Upper lobe of left lung (tissue), 6 donors: ENCODE data around the gene AGTPBP1. TPM values are rescaled to one million over a fixed set of nuclear protein-coding genes. Genes with fewer than 3 reads are reported as not detected.
"Not testable (repeated sequence)": the region's sequence is repeated elsewhere in the genome, so short reads cannot be mapped to it uniquely, and the experiment has no call there.

Source experiments
- ATAC-seq, 2 donors: fragments of 200-7000 bp; cut with Tn5 transposase; one replicate each; pipeline ENCODE4 v1.9.1; 2022; ENCODE audit warnings: mild to moderate bottlenecking in 2 of 2, moderate library complexity in 2 of 2; ENCODE audit not compliant: low FRiP score in 2 of 2
- DNase-seq, 2 donors: peaks; one replicate each; pipeline ENCODE4 v3.0.0-alpha.2; 2019 to 2020
- H3K27ac ChIP-seq, 4 donors: fragments of 200-600 bp; sonication (generic); one replicate each; pipeline ENCODE4 v1.5.1; 2016 to 2019
- H3K27me3 ChIP-seq, 4 donors: fragments of 200-600 bp; sonication (generic); one replicate each; pipeline ENCODE4 v1.5.1; 2017 to 2019
- H3K36me3 ChIP-seq, 4 donors: fragments of 200-600 bp; sonication (generic); one replicate each; pipeline ENCODE4 v1.5.1; 2016 to 2019
- H3K4me1 ChIP-seq, 4 donors: fragments of 200-600 bp; sonication (generic); one replicate each; pipeline ENCODE4 v1.5.1; 2018 to 2019
- H3K4me3 ChIP-seq, 4 donors: fragments of 200-600 bp; sonication (generic); one replicate each; pipeline ENCODE4 v1.5.1; 2017 to 2019; ENCODE audit warnings: mild to moderate bottlenecking in 2 of 4, moderate library complexity in 1 of 4
- H3K9me3 ChIP-seq, 4 donors: fragments of 200-600 bp; sonication (generic); one replicate each; pipeline ENCODE4 v1.5.1; 2018 to 2019
- EP300 ChIP-seq, 4 donors: sonication (generic); formaldehyde crosslinking; IDR thresholded peaks; one replicate each; pipeline ENCODE4 v1.5.1; 2017; ENCODE audit warnings: antibody characterized with exemption in 4 of 4, control low read depth in 2 of 4
- POLR2A ChIP-seq, 4 donors: fragments of 450-650 bp; IDR thresholded peaks; one replicate each; pipeline ENCODE4 v1.5.1; 2016 to 2017; ENCODE audit warnings: antibody characterized with exemption in 4 of 4, mild to moderate bottlenecking in 2 of 4
- POLR2AphosphoS5 ChIP-seq, 2 donors: sonication (generic); formaldehyde crosslinking; IDR thresholded peaks; one replicate each; pipeline ENCODE4 v1.5.1; 2017; ENCODE audit warnings: antibody characterized with exemption in 2 of 2
- WGBS, 2 donors: methylation state at CpG; one replicate each; pipeline ENCODE4 v1.1.5; 2017 to 2018; 5-methylcytosine and 5-hydroxymethylcytosine counted together
- total RNA-seq, 6 donors: library from RNA; depleted of rRNA in 4 of 6; stranded (reverse); fragments of >200 nt in 4 of 6; gene quantifications; one replicate each; pipeline versions ENCODE4 v1.1.0 to v1.2.1, GENCODE V29; 2016 to 2021
- TF ChIP-seq, protein P1 (sequence below), 6 experiments: fragments of 450-650 bp in 4 of 6; fragments of 200-600 bp in 2 of 6; sonication (generic) in 2 of 6; IDR thresholded peaks; one replicate each; pipeline ENCODE4 v1.5.1; 2016 to 2019; ENCODE audit warnings: antibody characterized with exemption in 6 of 6
- donor health status: DM: no; HTN: no; CAD: no; lungs with moderate emphysema.
- donor health status: DM: no; HTN: yes; CAD: no; lungs with severe emphysema.

AGTPBP1 gene, protein sequence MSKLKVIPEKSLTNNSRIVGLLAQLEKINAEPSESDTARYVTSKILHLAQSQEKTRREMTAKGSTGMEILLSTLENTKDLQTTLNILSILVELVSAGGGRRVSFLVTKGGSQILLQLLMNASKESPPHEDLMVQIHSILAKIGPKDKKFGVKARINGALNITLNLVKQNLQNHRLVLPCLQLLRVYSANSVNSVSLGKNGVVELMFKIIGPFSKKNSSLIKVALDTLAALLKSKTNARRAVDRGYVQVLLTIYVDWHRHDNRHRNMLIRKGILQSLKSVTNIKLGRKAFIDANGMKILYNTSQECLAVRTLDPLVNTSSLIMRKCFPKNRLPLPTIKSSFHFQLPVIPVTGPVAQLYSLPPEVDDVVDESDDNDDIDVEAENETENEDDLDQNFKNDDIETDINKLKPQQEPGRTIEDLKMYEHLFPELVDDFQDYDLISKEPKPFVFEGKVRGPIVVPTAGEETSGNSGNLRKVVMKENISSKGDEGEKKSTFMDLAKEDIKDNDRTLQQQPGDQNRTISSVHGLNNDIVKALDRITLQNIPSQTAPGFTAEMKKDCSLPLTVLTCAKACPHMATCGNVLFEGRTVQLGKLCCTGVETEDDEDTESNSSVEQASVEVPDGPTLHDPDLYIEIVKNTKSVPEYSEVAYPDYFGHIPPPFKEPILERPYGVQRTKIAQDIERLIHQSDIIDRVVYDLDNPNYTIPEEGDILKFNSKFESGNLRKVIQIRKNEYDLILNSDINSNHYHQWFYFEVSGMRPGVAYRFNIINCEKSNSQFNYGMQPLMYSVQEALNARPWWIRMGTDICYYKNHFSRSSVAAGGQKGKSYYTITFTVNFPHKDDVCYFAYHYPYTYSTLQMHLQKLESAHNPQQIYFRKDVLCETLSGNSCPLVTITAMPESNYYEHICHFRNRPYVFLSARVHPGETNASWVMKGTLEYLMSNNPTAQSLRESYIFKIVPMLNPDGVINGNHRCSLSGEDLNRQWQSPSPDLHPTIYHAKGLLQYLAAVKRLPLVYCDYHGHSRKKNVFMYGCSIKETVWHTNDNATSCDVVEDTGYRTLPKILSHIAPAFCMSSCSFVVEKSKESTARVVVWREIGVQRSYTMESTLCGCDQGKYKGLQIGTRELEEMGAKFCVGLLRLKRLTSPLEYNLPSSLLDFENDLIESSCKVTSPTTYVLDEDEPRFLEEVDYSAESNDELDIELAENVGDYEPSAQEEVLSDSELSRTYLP
- total RNA-seq: 10 to 100 TPM; 27.3 to 65.2 (median 40.4) TPM

- H3K36me3 ChIP-seq: no peaks in the 10 kb centered on the region
- TF ChIP-seq POLR2AphosphoS5 (IDR thresholded peaks at IDR 0.05) (peak in 1 of 2 donors; percentile 69), EP300 (IDR thresholded peaks at IDR 0.05) (peak in 1 of 4 donors; percentile 43), POLR2A (IDR thresholded peaks at IDR 0.05) (peak in 2 of 4 donors; percentile 11 to 81)
- TF ChIP-seq, protein P1, sequence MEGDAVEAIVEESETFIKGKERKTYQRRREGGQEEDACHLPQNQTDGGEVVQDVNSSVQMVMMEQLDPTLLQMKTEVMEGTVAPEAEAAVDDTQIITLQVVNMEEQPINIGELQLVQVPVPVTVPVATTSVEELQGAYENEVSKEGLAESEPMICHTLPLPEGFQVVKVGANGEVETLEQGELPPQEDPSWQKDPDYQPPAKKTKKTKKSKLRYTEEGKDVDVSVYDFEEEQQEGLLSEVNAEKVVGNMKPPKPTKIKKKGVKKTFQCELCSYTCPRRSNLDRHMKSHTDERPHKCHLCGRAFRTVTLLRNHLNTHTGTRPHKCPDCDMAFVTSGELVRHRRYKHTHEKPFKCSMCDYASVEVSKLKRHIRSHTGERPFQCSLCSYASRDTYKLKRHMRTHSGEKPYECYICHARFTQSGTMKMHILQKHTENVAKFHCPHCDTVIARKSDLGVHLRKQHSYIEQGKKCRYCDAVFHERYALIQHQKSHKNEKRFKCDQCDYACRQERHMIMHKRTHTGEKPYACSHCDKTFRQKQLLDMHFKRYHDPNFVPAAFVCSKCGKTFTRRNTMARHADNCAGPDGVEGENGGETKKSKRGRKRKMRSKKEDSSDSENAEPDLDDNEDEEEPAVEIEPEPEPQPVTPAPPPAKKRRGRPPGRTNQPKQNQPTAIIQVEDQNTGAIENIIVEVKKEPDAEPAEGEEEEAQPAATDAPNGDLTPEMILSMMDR (IDR thresholded peaks at IDR 0.05): peak in 2 of 6 experiments; percentile 3 to 20
- DNase-seq (peak; percentile 97 to 100), ATAC-seq (peak; percentile 98 to 99)
- H3K9me3 ChIP-seq: no peaks in the 10 kb centered on the region
- peaks cover 3 to 19% (median 16%) of the 10 kb centered on the region in 4 donors for H3K4me1 ChIP-seq
- 1 to 2% methylated on average over 16 to 21 of the region's 77 CpGs for WGBS, 2 donors
- H3K27me3 ChIP-seq: no peaks in the 10 kb centered on the region
- H3K4me3 ChIP-seq: peak within 1 kb of the TSS; percentile 72 to 95 (median 81)
- peak within 1 kb of the TSS; percentile 89 to 96 (median 94) for H3K27ac ChIP-seq
These were observed at the start of gene AGTPBP1 for GRCh38 chr9:85741875-85742596. Gene AGTPBP1 (minus strand): TSS chr9:85741954. CDS start chr9:85712533, 29,421 bp downstream.

DNA sequence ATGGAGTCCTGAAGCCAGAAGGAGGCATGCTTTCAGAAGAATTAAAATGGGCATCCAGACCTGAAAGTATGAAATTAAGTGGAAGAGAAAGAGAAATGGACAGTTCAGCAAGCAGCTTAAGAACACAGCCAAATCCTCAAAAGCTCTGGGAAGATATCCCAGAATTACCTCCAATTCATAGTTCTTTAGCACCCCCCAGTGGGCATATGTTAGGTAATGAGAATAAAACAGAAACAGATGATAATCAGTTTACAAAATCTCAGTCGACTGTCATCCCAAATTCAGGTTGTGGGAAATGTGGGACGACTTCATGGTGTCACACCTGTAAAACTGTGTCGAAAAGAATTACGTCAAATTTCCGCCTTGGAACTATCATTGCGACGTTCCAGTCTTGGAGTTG is 44.4 kb upstream of the AGTPBP1 start:
- 20 to 21% methylated on average over 7 of the region's 7 CpGs for WGBS, 2 donors
- H3K27me3 ChIP-seq, DNase-seq, H3K4me3 ChIP-seq, H3K4me1 ChIP-seq, H3K9me3 ChIP-seq, H3K27ac ChIP-seq, H3K36me3 ChIP-seq: not testable (repeated sequence)
- peak in 1 of 2 donors; percentile 83 for ATAC-seq
- TF ChIP-seq, protein P1 (IDR thresholded peaks at IDR 0.05): peak in 1 of 6 experiments; percentile 10

DNA sequence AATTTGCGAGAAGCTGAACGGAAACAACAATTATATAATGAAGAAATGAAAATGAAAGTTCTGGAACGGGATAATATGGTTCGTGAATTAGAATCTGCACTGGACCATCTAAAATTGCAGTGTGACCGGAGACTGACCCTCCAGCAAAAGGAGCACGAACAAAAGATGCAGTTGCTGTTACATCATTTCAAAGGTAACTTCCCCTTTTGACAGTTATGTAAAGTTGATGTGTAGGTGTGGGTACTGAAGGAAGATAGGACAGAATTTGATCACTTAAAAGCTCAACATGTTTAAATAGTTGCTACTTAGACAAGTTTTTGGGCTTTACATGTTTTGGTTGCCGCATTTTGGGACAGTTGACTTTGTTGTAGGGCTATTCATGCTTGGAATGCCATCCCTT is 32.1 kb upstream of the AGTPBP1 start:
- WGBS, 2 donors: 90 to 94% methylated on average over 7 of the region's 7 CpGs

GRCh38 chr9:85761802-85762201 is 20.0 kb upstream of the AGTPBP1 start:
- ATAC-seq, H3K4me1 ChIP-seq, H3K27ac ChIP-seq, DNase-seq, H3K9me3 ChIP-seq, H3K27me3 ChIP-seq, H3K4me3 ChIP-seq, H3K36me3 ChIP-seq: not testable (repeated sequence)
- 66 to 79% methylated on average over 2 to 3 of the region's 3 CpGs for WGBS, 2 donors

More for the DNA sequence above, 32.1 kb upstream of the AGTPBP1 start:
- ATAC-seq, H3K27me3 ChIP-seq, DNase-seq, H3K4me3 ChIP-seq, H3K9me3 ChIP-seq, H3K4me1 ChIP-seq, H3K27ac ChIP-seq, H3K36me3 ChIP-seq: not testable (repeated sequence)

GRCh38 chr9:85757716-85758115 is 16.0 kb upstream of the AGTPBP1 start:
- 55 to 62% methylated on average over 2 of the region's 2 CpGs for WGBS, 2 donors

DNA sequence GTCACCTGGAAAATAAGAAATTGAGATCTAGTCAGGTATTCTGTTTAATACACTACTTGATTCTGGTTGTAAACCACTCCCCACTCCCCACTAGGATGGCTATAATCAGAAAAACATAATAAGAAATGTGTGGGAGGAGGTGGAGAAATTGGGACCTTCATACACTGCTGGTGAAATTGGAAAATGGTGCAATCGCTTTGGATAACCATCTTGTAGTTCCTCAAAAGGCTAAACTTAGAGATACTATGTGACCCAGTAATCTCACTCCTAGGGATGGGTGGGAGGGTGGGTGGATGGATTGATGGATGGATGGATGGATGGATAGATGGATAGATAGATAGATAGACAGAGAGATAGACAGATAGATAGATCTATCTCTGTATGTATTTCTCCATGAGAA is 14.5 kb upstream of the AGTPBP1 start:
- H3K4me1 ChIP-seq, DNase-seq, H3K36me3 ChIP-seq, H3K27me3 ChIP-seq, H3K4me3 ChIP-seq, H3K9me3 ChIP-seq, H3K27ac ChIP-seq, ATAC-seq: not testable (repeated sequence)
- WGBS, 2 donors: 88 to 93% methylated on average over 1 of the region's 1 CpG

More at GRCh38 chr9:85757716-85758115, 16.0 kb upstream of the AGTPBP1 start:
- H3K27me3 ChIP-seq, H3K9me3 ChIP-seq, DNase-seq, ATAC-seq, H3K27ac ChIP-seq, H3K36me3 ChIP-seq, H3K4me1 ChIP-seq, H3K4me3 ChIP-seq: not testable (repeated sequence)
